Naive thymus-derived CD8-positive, alpha-beta T cell (primary cell): Measurements from ENCODE around the gene CEP70. TPM values are rescaled to one million over a fixed set of nuclear protein-coding genes. Genes with fewer than 3 reads are reported as not detected.
A peak's percentile ranks its signal among the peaks of the same experiment; 100 is the strongest.
"Not testable (repeated sequence)": the region's sequence is repeated elsewhere in the genome, so short reads cannot be mapped to it uniquely, and the experiment has no call there.

Source experiments
- ATAC-seq, 2 donors: fragments of 150-1000 bp; cut with Tn5 transposase in 1 of 2; sonication (Bioruptor Pico), chemical (Tn5 transposase) in 1 of 2; 1 replicate in 1 of 2; 2 replicates in 1 of 2; pipeline ENCODE4 v1.10.0; 2021; ENCODE audit warnings: mild to moderate bottlenecking in 2 of 2, moderate library complexity in 2 of 2
- POLR2A ChIA-PET: fragments of 350-600 bp; sonication (Branson Sonifier 250); formaldehyde crosslinking; loops from one replicate; lab custom pipeline; 2021; ENCODE audit warnings: antibody characterized with exemption; lab: Charles Lee
- DNase-seq, 10 donors: peaks; one replicate each; pipeline versions ENCODE4 v3.0.0 to v3.0.0-alpha.2; 2020 to 2022
- H3K27ac Mint-ChIP-seq, 10 donors: one replicate each; pipeline ENCODE4 v1.8.0; 2020 to 2022; ENCODE audit warnings: mild to moderate bottlenecking in 10 of 10, mixed read lengths in 10 of 10, moderate library complexity in 4 of 10, inconsistent platforms in 1 of 10
- H3K27me3 Mint-ChIP-seq, 5 donors: one replicate each; pipeline ENCODE4 v1.8.0; 2021 to 2022; ENCODE audit warnings: mixed read lengths in 5 of 5
- H3K36me3 Mint-ChIP-seq, 3 donors: one replicate each; pipeline ENCODE4 v1.8.0; 2020 to 2022; ENCODE audit warnings: mixed read lengths in 3 of 3, mild to moderate bottlenecking in 2 of 3, inconsistent platforms in 1 of 3
- H3K4me1 Mint-ChIP-seq, 4 donors: one replicate each; pipeline ENCODE4 v1.8.0; 2021 to 2022; ENCODE audit warnings: mixed read lengths in 4 of 4
- H3K4me3 Mint-ChIP-seq, 10 donors: one replicate each; pipeline ENCODE4 v1.8.0; 2020 to 2022; ENCODE audit warnings: mild to moderate bottlenecking in 10 of 10, mixed read lengths in 10 of 10, moderate library complexity in 6 of 10, inconsistent platforms in 1 of 10
- H3K9me3 Mint-ChIP-seq, 9 donors: one replicate each; pipeline ENCODE4 v1.8.0; 2020 to 2022; ENCODE audit warnings: mixed read lengths in 9 of 9, mild to moderate bottlenecking in 3 of 9, inconsistent platforms in 1 of 9, moderate library complexity in 1 of 9
- polyA plus RNA-seq, 3 donors: library from polyadenylated mRNA; unstranded; fragments of 300-500 nt; fragmentation: Illumina TruSeq; gene quantifications; one replicate each; pipeline ENCODE4 v1.2.3, GENCODE V29; 2021
- total RNA-seq, 8 experiments: library from RNA in 2 of 8; stranded (reverse) in 2 of 8; gene quantifications; one replicate each; pipeline ENCODE4 v1.2.3 and lab custom pipeline; 2021 to 2026

Gene CEP70
- total and polyA plus RNA-seq, 5 experiments from 2014 or later = 12.3 to 37.1 (median 16.8) TPM

DNA sequence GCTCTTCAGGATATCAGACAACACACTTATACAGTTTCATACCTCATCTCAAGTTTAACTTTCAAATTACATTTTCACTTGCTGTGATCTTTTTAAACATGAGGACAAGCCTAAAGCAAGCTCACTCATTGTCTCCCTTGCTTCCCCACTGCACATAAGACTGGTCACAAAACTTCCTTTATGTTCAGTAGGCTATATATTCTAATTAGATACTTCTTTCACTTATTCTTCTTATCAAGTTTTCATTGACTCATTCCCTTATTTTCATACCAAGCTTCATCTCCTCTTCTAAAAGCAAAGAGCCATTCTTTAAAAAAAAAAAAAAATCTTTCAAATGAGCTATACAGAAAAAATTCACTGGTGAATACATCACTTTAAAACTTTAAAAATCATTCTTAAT is 97.0 kb downstream of the CEP70 start:
- peaks cover 25 to 74% (median 57%) of the 10 kb centered on the region in 3 donors for H3K36me3 Mint-ChIP-seq

DNA sequence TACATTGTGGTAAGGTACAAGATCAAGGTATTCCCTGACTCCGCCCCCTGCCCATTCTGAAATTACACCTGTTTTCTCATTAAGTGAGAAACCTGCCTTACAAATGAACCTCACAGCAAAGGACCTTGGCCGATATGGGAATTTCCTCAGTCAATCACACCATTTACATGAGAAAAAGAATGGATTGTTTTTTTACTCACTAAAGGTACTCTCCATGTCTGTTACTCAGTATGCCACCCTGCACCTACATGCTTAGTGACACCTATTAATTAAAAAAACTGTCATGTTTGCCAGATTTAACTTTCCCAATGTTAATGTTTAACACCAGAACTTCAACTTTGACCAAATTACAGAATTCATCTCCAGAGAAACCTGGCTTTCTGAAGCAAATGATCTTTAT is 97.6 kb downstream of the CEP70 start:
- H3K27me3 Mint-ChIP-seq = no peaks in the 10 kb centered on the region
- DNase-seq = no peak
- POLR2A ChIA-PET = no interaction called here
- no peak for ATAC-seq
- peaks cover 28 to 71% (median 58%) of the 10 kb centered on the region in 3 donors for H3K36me3 Mint-ChIP-seq
- H3K4me1 Mint-ChIP-seq = no peaks in the 10 kb centered on the region
- peaks cover 1 to 22% (median 10%) of the 10 kb centered on the region in 9 donors for H3K9me3 Mint-ChIP-seq
- no peak overlapping the region for H3K4me3 Mint-ChIP-seq
- H3K27ac Mint-ChIP-seq = no peak overlapping the region

More for the DNA sequence above, 97.0 kb downstream of the CEP70 start:
- ATAC-seq (no peak), DNase-seq (no peak)
- Mint-ChIP-seq H3K4me1 (no peaks in the 10 kb centered on the region), H3K9me3 (peaks cover 0 to 16% (median 5%) of the 10 kb centered on the region in 9 donors), H3K27ac (no peak overlapping the region), H3K27me3 (no peaks in the 10 kb centered on the region), H3K4me3 (no peak overlapping the region)
- POLR2A ChIA-PET = no interaction called here

DNA sequence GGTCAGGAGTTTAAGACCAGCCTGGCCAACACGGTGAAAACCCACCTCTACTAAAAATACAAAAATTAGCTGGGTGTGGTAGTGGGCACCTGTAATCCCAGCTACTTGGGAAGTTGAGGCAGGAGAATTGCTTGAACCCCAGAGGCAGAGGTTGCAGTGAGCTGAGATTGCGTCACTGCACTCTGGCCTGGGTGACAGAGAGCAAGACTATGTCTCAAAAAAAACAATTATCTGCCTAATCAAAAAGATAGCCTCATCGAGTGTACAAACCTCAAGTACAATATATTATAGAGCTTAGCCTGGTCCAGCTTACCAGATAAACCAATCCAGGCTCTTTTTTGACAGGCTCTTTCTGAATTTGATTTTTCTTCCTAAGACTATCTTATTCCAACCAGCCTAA is 98.4 kb downstream of the CEP70 start:
- peaks cover 5 to 30% (median 17%) of the 10 kb centered on the region in 9 donors for H3K9me3 Mint-ChIP-seq
- H3K4me1 Mint-ChIP-seq, ATAC-seq, DNase-seq, H3K27me3 Mint-ChIP-seq, H3K4me3 Mint-ChIP-seq, POLR2A ChIA-PET, H3K27ac Mint-ChIP-seq: not testable (repeated sequence)
- H3K36me3 Mint-ChIP-seq = peaks cover 35 to 67% (median 59%) of the 10 kb centered on the region in 3 donors

DNA sequence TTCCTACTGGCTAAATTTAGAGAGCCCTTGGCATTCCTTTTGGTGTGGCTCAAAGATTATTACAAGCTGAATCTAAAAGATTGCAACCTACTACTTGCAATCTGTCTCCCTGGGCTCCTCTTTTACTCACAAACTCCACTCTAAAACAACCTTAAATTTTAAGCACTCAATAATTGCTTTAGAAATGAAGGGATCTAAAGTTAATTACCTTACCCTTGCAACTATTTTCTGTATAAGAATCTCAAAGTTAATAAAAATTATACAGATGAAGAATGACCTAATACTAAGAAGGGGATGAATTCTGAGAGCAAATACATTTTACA is 99.5 kb downstream of the CEP70 start:
- no peaks in the 10 kb centered on the region for H3K27me3 Mint-ChIP-seq
- POLR2A ChIA-PET = no interaction called here
- peaks cover 10 to 40% (median 24%) of the 10 kb centered on the region in 9 donors for H3K9me3 Mint-ChIP-seq
- H3K4me3 Mint-ChIP-seq = no peak overlapping the region
- H3K27ac Mint-ChIP-seq = no peak overlapping the region
- ATAC-seq (no peak), DNase-seq (no peak)
- peaks cover 40 to 58% (median 56%) of the 10 kb centered on the region in 3 donors for H3K36me3 Mint-ChIP-seq
- H3K4me1 Mint-ChIP-seq = no peaks in the 10 kb centered on the region

DNA sequence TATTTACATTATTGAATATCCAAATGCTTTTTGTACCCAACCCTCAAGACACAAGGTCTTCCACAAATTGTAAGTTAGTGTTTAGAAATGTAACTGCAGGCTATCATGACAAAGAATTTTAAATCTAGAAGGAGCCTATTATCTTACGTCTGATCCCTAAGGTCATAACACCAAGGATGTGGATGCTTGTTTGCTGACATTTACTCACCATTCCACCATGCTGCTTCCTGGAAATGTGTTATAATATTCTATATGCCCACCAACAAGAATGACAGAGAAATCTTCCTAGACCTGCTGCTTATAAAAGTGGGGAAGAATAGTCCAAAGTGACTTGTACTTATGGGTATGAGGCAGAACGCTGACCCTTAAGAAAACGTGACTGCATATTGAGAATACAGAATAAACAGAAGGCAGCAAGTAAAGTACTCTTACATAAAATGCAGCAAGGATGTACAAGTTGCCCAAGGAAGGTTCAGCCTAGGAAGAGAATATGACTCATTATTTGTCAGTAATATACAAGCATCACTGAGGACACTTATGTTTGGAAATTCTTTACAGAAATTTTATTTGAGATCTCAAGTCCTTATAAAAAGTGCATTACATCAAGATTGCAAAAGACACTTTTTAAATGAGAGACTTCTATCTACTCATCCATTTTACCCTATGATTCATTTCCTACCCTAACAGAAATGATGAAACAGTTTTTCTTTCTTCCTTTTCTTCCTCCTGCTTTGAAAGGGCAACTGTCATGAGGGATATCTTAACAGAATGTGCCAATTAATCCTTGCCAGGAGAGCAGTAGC is 100.1 kb downstream of the CEP70 start:
- ATAC-seq = no peak
- H3K36me3 Mint-ChIP-seq = peaks cover 43 to 54% (median 53%) of the 10 kb centered on the region in 3 donors

DNA sequence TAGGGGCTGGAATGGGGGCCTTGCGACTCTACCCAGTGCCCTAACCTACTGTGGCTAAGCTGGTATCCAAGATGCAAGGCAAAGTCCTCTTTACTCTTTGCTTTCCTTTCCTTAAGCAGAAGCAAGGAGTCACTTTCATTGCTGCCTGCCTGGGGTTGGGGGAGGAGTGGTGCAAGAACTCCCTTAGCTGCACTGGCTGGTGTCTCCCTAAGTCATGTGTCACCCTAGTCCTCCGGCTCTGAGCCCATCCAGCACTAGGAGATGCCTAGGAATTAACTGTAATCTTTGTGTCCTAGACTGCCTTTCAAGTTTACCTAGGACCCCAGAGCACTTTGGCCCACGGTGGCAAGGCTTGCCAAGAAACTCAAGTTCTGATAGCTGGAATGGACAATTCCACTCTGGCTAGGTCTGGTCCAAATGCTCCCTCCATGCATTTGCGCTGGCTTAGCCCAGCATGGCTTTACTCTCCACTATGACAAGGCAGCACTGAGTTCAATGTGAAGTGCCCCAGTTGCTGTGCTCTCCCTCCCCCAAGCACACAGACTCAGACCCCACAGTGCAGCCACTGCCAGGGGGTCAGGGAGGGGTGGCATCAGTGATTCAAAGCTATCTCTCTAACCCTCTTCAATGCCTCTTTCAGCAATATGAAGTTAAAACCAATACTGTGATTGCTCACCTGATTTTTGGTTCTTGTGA is 100.9 kb downstream of the CEP70 start:
- Mint-ChIP-seq H3K4me3 (no peak overlapping the region), H3K9me3 (peaks cover 16 to 52% (median 32%) of the 10 kb centered on the region in 9 donors), H3K27me3 (no peaks in the 10 kb centered on the region), H3K4me1 (no peaks in the 10 kb centered on the region), H3K36me3 (peaks cover 46 to 55% (median 47%) of the 10 kb centered on the region in 3 donors), H3K27ac (no peak overlapping the region)
- POLR2A ChIA-PET = no interaction called here
- ATAC-seq (no peak), DNase-seq (no peak)

More for the DNA sequence above, 100.1 kb downstream of the CEP70 start:
- H3K4me3 Mint-ChIP-seq = no peak overlapping the region
- H3K4me1 Mint-ChIP-seq = no peaks in the 10 kb centered on the region
- no peaks in the 10 kb centered on the region for H3K27me3 Mint-ChIP-seq
- no peak overlapping the region for H3K27ac Mint-ChIP-seq
- peaks cover 13 to 46% (median 27%) of the 10 kb centered on the region in 9 donors for H3K9me3 Mint-ChIP-seq
- POLR2A ChIA-PET = no interaction called here
- DNase-seq = no peak

DNA sequence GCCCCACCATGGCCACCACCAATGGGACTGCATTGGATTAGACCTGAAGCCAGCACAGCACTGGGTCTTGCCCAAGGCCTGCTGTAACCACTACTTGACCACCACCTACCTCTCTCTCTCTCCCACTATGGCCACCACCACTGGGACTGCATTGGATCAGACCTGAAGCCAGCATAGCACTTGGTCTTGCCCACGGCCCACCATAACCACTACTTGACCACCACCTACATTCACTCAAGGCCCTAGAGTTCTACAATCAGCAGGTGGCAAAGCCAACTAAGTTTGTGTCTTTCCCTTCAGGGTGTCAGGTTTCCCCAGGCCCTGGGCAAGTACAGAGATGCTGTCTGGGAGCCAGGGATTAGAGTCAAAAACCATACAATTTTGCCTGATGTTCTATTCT is 102.1 kb downstream of the CEP70 start:
- DNase-seq = no peak
- Mint-ChIP-seq H3K27ac (no peak overlapping the region), H3K4me1 (no peaks in the 10 kb centered on the region), H3K36me3 (peaks cover 38 to 57% (median 52%) of the 10 kb centered on the region in 3 donors), H3K9me3 (peaks cover 22 to 63% (median 41%) of the 10 kb centered on the region in 9 donors), H3K27me3 (no peaks in the 10 kb centered on the region), H3K4me3 (no peak overlapping the region)
- POLR2A ChIA-PET = no interaction called here
- no peak for ATAC-seq

DNA sequence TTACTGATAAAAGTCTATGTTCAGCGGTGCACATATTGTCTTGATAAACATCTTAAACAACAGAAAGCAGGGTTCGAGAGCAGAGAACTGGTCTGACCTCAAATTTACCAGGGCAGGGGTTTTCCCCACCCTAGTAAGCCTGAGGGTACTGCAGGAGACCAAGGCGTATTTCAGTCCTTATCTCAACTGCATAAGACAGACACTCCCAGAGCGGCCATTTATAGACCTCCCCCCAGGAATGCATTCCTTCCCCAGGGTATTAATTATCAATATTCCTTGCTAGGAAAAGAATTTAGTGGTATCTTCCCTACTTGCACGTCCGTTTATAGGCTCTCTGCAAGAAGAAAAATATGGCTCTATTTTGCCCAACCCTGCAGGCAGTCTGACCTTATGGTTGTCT is 107.5 kb downstream of the CEP70 start:
- POLR2A ChIA-PET, H3K27ac Mint-ChIP-seq, H3K4me1 Mint-ChIP-seq, DNase-seq, H3K27me3 Mint-ChIP-seq, H3K4me3 Mint-ChIP-seq, ATAC-seq: not testable (repeated sequence)
- Mint-ChIP-seq H3K36me3 (peaks cover 3 to 49% (median 19%) of the 10 kb centered on the region in 3 donors), H3K9me3 (peaks cover 21 to 69% (median 58%) of the 10 kb centered on the region in 9 donors)

DNA sequence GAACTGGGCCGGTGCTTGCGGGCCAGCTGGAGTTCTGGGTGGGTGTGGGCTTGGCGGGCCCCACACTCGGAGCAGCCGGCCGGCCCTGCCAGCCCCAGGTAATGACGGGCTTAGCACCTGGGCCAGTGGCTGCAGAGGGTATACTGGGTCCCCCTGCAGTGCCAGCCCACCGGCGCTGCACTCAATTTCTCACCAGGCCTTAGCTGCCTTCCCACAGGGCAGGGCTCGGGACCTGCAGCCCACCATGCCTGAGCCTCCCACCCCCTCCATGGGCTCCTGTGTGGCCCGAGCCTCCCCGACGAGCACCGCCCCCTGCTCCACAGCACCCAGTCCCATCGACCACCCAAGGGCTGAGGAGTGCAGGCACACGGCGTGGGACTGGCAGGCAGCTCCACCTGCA is 109.4 kb downstream of the CEP70 start:
- H3K4me1 Mint-ChIP-seq, ATAC-seq, POLR2A ChIA-PET: not testable (repeated sequence)

DNA sequence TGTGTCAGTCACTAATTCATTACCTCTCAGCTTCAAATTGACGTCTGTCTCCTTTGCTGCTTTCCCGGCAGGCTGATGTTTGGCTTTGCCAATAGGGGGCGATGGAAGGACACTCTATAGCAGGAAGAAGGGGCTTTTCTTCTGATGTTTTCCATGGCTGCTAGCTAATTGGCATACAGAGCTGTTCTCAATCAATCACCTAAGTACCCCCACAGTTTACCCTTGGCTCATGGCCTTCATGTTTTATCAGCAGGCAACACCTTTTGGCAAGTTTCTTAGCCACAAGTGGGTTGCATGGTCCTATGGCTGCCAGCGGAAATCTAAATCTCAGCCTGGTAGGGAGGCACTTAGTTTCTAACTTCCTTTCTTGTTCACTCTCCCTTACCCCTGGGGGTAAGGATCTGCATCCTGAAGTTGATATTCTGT is 114.6 kb downstream of the CEP70 start:
- Mint-ChIP-seq H3K27ac (no peak overlapping the region), H3K27me3 (peaks cover 0 to 3% (median 0%) of the 10 kb centered on the region in 5 donors), H3K4me1 (no peaks in the 10 kb centered on the region), H3K9me3 (peaks cover 0 to 8% (median 6%) of the 10 kb centered on the region in 9 donors), H3K4me3 (no peak overlapping the region), H3K36me3 (peaks cover 0 to 5% (median 3%) of the 10 kb centered on the region in 3 donors)
- POLR2A ChIA-PET = no interaction called here
- DNase-seq (peak in 4 of 10 donors; percentile 6 to 29 (median 9)), ATAC-seq (no peak)

More for the DNA sequence above, 109.4 kb downstream of the CEP70 start:
- H3K27ac Mint-ChIP-seq, H3K4me3 Mint-ChIP-seq, H3K27me3 Mint-ChIP-seq, DNase-seq: not testable (repeated sequence)
- peaks cover 8 to 50% (median 42%) of the 10 kb centered on the region in 9 donors for H3K9me3 Mint-ChIP-seq
- peaks cover 3 to 38% (median 13%) of the 10 kb centered on the region in 3 donors for H3K36me3 Mint-ChIP-seq

DNA sequence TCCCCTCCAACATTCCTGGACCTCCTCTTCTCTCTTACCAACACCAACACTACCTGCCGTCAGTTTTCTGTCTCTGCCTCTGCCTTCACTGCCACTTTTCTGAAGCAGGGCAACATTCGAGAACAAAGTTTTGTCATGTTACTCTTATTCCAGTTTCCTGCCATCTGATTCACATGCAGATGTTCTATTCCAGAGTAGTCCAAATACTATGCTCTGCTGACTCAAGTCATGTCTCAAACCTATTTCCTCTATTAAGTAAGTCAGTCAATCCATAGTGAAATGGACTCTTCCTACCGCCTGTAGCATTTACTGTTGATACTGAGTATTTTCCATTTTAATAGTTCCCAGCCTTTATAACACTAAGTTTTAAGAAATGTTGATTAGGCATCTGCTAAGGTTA is 116.3 kb downstream of the CEP70 start:
- Mint-ChIP-seq H3K4me3 (no peak overlapping the region), H3K27ac (no peak overlapping the region), H3K9me3 (peaks cover 0 to 3% (median 0%) of the 10 kb centered on the region in 9 donors), H3K4me1 (no peaks in the 10 kb centered on the region), H3K36me3 (peaks cover 0 to 3% (median 0%) of the 10 kb centered on the region in 3 donors), H3K27me3 (peaks cover 0 to 3% (median 0%) of the 10 kb centered on the region in 5 donors)
- no peak for DNase-seq
- ATAC-seq = no peak
- POLR2A ChIA-PET = interaction anchor here (0.5 kb wide), 1 partner anchor 380 kb away, joined by 7 read pairs; no protein-coding TSS in a partner anchor

DNA sequence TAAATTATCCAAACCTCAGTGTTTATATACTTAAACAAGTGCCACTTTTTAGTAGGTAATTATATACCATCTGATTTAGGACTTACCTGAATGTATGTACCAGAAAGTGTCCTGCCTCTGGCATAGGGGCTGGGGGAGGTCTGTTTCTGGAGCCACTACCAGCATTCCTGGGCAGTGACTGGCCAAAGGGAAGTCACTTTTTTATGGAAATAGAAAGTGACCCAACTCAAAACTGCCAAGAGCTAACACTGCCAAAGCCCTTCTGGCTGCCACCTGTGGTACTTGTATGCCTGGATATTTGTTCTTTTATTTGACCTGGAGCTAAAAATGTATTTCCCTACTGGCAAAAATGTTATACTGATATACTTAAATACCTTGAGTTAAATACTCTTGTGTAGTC is 116.9 kb downstream of the CEP70 start:
- no peak for DNase-seq
- H3K9me3 Mint-ChIP-seq = peaks cover 0 to 3% (median 0%) of the 10 kb centered on the region in 9 donors
- H3K27me3 Mint-ChIP-seq = peaks cover 0 to 3% (median 0%) of the 10 kb centered on the region in 5 donors
- no peak for ATAC-seq
- peaks cover 0 to 3% (median 0%) of the 10 kb centered on the region in 3 donors for H3K36me3 Mint-ChIP-seq
- POLR2A ChIA-PET = no interaction called here
- no peak overlapping the region for H3K27ac Mint-ChIP-seq
- H3K4me3 Mint-ChIP-seq = no peak overlapping the region
- H3K4me1 Mint-ChIP-seq = no peaks in the 10 kb centered on the region

DNA sequence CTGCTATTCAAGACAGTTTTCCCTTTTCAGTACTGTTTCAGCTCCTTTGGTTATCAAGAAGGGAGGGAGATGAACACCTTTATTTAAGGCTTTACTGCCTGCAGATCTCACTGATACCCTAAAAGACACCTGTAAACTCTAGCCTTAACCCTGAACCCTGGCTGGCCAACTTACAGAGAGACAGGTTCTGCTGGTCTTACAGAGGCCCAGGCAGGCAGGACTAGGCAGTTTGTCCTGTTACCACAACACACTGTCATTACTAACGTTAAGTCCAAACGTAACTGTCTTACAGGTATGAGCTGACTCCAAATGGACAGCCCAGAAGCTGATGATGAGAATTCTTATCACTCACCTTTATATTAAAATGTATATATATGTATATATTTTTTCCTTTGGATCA is 117.5 kb downstream of the CEP70 start:
- H3K27ac Mint-ChIP-seq = no peak overlapping the region
- H3K4me3 Mint-ChIP-seq = no peak overlapping the region
- H3K4me1 Mint-ChIP-seq = no peaks in the 10 kb centered on the region
- DNase-seq (no peak), ATAC-seq (no peak)
- H3K27me3 Mint-ChIP-seq = peaks cover 0 to 3% (median 0%) of the 10 kb centered on the region in 5 donors
- H3K36me3 Mint-ChIP-seq = peaks cover 0 to 3% (median 0%) of the 10 kb centered on the region in 3 donors
- POLR2A ChIA-PET = no interaction called here
- H3K9me3 Mint-ChIP-seq = peaks cover 0 to 3% (median 0%) of the 10 kb centered on the region in 9 donors
